HL-60/S4 treated with retinoic acid at 250 ng/mL for 4 days and 3 days (cell line): ENCODE results near the gene NGEF.

Source experiments
- in situ Hi-C: fragments of 300-500 bp; cut with MboI; formaldehyde crosslinking; loops from 2 replicates; pipeline ENCODE4 v1.7.0; 2022; ENCODE audit warnings: low sequenced_read_pairs

NGEF gene

DNA sequence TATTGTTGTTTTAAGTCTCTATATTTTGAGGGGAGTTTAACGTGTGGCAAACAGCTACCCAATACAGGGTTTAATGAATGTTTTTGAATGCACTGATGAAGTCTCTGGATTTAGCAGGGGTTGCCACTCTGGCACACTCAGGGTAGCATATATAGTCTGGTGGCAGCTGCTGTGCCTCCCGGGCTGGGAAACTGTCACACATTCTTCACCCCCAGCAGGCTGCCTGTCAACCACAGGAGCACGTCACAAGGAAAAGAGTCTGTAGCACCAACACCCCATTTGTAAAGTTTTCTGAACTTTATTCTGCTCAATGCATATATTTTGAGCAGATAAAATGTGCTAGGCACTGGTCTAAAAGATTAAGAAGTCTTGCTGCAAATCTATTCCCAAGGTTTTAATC lies 39.3 kb downstream of the NGEF start:
- in situ Hi-C loops: no loop called here

DNA sequence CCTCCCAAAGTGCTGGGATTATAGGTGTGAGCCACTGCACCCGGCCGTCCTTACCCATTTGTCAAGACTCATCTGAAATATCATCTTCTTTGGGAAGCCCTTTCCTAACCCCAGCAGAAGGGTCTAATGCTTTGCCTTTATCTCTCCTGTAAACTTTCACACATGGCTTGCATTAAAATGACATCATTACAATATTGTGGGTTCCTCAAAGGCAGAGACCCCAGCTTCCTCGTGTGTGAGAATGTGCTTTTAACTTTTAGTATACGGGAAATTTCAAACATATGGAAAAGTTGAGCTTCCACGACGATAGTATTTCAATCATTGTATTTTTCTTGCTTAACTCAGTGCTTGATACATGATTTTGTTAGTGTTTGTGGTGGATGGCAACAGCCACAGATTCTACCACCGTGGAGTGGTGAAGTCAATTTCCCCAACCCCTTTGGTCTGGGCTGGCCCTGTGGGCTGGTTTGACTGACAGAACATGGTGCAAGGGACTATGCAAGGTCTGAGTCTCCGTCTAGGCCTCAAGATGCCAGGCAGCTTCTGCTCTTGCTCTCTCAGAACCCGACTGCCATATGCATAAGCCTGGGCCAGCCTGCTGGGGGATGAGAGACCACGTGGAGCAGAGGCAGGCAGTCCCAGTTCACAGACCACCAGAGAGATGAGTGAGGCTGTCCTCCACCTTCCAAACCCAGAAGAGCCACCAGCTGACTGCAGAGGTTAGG lies 39.9 kb downstream of the NGEF start:
- in situ Hi-C loops: no loop called here

DNA sequence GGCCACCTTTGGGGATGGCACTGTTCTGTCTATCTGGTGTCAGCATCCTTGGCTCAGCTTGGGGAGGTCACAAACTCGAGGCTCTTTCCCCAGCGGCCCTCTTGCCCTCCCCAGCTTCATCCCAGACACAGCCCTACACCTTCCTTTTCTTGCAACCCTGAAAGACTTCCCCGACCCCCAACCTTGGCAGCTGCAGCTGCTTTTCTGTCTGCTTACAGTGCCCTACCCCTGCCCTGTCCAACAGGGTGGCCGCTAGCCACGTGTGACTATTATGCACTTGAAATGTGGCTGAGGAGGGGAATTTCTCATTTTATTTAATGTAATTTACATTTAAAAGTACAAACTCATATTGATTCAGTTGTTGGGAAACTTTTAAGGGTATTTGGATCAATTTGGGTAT lies 41.3 kb downstream of the NGEF start:
- in situ Hi-C loops: no loop called here

DNA sequence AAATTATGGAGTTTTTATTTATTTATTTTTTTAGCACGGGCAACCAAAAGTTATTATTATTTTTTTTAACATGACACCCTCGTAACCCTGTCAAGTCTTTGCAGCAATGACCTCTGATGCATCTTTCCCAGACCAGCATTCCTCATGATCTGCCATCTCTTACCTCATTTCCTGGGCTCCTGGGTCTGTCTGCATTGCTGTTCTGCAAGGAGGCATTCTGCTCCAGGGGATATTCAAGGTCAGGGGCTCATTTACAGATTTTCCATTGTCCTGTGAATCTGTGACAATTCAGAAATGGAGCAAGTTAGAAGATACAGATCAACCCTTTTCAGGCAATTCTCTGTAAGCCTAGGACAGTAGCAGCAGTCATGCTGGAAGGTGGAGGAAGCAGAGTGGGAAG lies 43.0 kb downstream of the NGEF start:
- in situ Hi-C loops: no loop called here

DNA sequence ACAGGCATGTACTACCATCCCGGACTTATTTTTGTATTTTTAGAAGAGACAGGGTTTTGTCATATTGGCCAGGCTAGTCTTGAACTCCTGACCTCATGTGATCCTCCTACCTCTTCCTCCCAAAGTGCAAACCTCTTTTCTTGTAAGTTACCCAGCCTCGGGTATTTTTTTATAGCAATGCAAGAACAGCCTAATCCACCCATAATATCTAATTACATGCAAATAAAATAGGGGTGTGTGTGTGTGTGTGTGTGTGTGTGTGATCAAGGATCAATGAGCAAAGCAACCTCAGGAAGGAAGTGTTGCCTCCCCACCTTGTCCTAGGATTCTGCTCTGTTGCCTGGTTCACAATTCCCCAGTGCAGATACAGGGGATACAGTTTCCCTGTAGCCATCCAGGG lies 45.6 kb downstream of the NGEF start:
- in situ Hi-C loops: no loop called here

DNA sequence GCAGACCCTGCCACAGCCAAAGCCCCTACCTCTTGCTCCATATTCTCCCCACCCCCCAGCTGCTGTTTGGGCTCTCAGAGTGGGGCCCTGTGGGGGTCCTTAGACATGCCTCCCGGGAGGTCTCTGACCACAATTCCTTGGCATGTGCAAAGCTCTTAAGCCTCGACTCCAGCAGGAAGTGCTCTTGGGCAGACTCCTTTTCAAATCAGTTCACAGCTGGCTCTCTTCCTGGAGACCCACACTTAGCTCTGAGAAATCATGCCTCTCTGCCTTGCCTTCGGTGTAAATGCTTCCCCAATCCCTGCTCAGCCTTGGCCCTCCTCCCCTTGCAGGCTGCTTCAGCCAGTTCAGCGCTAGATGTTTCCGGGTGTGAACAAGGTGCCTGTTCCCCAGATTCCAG lies 46.9 kb downstream of the NGEF start:
- in situ Hi-C loops: no loop called here

DNA sequence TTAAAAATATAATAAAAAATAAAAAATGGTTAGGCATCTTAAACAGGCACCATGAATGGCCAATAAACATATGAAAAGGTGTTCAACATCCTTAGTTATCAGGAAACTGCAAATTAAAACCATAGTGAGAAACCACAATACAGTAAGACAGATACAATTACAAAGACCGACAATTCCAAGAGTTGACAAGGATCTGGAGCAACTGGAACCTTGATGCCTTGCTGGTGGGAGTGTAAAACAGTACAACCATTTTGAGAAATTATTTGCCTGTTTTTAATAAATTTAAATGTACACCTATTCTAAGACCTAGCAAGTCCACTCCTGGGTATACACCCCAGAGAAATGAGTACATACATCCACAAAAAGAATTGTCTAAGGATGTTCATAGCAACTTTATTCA lies 49.1 kb downstream of the NGEF start:
- in situ Hi-C loops: no loop called here

DNA sequence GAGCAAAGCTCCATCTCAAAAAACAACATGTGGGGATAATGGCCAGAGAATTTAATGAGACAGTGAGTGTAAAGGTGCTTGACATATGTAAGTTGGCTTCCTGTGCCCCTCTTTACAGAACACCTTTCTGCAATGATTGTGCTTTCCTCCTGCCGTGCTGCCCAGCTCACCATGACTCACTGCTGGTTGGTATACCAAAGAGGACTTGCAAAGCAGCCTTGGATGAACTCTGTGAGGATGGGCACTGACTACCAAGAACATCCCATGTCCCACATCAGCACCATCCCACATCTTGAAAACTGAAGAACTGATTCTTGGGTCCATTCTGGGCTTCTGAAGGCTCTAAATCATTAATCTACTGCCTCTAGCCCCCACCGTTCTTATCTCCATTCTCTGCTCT lies 52.2 kb downstream of the NGEF start:
- in situ Hi-C loops: no loop called here

DNA sequence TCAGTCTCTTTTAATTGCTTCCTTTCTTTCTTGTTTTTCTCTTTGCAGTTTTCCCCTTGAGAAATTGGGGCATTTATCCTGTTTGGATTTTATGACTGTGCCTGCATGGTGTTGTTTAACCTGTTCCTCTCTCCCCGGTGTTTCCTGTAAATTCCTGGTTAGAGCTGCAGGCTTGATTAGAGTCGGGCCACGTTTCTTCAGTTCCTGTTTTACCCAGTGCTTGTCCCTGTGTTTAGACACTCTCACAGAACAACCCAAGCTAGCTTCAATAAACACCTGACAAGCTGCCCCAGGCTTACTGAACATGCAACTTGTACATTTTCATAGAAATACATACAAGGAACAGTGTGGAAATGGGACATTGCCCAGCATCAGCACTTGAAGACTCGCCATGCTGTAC lies 53.9 kb downstream of the NGEF start:
- in situ Hi-C loops: no loop called here

DNA sequence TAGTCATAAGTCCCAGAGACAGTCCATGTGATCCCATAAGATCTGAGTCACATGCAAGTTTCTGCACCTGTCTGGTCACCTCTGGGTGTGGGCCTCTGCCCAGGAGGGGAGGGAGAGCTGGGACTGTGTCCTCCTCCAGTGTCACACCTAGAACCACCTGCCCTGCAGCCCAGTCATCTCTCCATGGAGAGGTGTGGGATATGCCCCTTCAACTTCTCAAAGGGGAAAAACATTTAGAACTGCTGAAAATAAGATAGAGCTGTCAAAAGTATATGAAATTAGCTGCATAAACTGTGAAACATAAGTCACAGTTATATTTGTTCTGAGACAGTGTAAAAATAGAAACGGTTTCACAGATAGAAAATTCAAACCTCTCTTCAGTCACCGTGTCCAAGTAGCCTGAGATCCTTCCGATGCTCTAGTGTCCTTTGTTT lies 55.4 kb downstream of the NGEF start:
- in situ Hi-C loops: no loop called here

DNA sequence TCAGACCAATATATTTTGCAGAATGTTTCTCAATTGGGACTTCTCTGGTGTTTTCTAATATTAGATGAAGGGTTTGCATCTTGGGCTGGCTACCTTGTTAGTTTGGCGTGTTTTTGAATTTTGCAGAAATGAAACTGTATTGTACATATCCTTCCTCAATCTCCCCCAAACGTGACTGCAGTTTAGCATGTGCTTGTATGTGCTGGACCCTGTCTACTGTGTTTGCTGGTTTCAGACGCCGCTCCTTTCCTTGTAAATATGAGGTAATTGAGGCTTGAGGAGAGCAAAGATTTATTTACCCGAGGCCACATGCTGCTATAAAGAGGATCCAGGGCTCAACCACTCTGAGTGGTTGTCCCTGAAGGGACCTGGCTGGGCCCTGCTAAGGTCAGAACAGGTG lies 57.2 kb downstream of the NGEF start:
- in situ Hi-C loops: no loop called here

DNA sequence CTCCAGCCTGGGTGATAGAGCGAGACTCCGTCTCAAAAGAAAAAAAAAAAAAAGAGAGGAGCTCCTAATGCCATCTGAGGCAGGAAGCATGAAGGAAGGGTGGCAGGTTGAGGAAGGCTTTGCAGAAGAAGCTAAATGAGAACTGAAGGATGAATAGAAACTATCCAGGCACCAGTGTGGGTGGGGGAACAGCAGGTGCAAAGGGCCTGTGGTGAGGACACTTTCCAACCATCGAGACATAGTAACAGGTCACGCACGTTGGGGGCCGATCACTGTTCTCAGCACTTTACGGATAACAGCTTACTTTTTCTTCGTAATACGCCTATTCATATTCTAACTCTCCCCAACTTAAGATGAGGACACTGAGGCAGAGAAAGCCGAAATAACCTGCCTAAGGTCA lies 58.4 kb downstream of the NGEF start:
- in situ Hi-C loops: no loop called here

DNA sequence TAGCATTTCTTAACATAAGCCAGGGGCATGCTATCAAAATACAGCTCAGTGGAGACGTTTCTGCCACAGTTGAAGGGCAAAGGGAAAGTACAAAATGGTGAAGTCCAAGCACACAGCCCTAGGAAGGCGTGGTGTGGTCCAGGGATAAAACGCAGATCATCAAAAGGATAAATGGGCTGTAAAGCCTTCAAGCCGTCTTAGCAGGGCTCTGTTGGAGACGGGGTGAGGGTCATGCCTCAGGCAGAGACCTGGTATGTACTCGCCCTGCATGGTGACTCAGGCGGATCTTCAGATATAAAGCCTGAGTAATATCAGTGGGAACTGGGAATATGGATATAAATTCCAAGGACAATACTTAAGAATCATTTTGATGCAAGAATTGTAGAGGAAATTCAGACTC lies 61.2 kb downstream of the NGEF start:
- in situ Hi-C loops: no loop called here

DNA sequence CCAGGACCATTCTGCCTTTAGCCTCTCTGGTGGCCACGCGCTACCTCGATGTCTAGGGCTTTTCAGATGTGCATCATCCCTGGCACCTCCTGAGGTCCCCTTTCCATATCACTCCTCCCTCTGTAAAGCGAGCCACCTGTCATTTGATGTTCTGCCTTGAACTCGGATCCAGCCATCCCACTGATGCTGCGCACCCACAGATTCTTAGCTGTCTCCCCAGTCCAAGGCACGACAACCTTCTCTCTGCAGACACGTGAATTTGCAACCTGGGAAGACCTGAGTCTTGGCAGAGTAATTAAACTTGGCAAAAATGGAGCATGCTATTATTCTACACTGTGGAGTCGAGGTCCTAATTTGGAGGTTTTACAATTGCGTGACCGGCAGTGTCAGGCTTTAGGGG lies 61.9 kb downstream of the NGEF start:
- in situ Hi-C loops: no loop called here

DNA sequence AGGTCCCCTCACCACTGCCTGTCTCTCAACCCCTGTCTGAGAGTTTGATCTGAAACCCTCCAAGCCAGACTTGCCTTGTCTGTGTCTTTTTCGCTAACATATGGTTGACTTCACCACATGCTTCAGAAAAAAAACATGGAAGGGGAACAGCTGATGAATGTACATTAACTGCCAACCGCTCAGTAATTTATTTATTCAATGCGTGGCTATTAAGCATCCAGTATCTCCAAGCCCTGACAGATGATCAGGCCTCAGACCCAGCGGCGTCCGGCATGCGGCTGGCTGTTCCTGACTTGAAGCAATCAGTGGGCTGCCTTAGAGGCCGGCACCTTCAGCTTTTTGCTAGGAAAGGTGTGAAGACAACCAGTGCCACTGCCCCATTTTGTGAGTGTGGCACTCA lies 62.3 kb downstream of the NGEF start:
- in situ Hi-C loops: no loop called here

DNA sequence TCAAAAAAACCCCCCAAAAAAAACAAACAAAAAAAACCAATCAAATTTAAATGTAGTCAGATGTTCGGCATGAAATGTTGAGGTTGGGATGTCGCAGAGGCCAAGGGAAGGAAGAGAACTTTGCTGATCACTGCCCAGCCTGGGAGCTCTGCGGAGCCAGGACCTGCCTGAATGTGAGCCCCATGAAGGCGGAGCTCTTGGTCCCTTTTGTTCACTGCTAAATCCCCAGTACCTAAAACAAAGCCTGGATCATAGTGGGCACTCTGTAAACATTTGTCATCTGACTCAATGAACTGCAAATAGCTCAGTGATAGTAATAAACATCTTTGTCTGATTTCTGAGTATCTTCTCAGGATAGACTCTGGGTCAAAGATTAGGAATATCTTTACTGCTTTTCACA lies 64.0 kb downstream of the NGEF start:
- in situ Hi-C loops: no loop called here

DNA sequence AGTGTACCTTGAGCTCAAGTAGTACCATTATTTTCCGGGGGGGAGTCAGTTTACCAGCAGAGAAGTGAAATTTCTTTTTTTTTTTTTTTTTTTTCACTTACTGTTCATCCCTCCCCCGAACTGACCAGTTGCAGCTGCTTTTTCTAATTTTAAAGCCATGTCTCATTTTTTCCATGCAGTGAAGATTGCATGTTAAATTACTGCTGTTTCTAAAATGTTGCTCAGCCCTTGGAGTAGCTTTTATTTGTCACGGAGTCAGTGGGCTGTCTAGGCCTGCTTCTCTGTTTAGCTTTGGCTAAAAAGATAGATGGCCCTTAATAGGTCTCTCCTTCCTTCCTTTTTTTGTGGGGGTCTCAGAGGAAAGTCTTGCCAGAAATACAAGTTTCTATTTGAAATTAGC lies 70.2 kb downstream of the NGEF start:
- in situ Hi-C loops: no loop called here

DNA sequence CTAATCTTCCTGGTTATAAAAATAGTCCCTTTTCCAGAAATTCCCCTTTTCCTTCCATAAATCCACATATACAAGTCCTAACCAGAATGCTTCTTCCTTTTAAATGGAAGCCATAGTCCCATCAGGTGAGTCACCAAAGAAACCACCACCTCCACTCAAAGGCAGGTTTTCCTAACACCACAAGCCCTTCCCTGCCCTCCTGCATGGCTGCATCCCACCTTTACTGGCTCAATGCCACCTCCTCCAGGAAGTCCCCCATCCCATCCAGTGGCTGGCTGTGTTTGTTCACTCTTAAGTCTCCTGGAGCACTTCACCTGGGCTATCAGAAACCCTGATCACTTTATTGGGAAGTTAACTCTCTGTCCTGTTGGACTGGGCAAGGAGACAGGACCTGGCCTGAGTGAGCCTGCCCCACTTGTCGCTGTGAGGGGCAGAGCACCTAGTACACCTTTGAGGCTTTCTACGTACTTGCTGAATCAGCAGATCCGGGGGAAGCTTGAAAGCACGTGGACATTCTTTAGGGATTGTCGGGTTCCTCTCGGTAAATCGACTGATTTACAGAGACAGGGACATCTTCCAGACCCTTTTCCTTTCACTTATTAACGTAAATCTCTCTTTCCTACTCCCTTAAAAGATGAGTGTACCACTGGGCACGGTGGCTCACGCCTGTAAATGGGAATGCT lies 71.0 kb downstream of the NGEF start:
- in situ Hi-C loops: no loop called here

DNA sequence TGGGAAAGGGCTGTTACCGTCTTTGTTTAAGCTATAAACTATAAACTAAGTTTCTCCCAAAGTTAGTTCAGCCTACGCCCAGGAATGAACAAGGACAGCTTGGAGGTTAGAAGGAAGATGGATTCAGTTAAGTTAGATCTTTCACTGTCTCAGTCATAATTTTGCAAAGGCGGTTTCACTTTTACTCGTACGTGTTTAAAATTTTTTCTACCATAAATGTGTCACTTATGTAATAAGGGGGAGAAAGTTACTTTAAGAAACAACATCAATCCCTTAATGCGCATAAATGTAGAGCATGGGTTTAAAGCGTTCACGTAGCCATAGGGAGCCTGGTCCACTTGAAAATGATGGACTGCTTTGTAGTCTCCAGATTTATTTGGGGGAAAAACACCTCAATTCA lies 71.7 kb downstream of the NGEF start:
- in situ Hi-C loops: no loop called here

DNA sequence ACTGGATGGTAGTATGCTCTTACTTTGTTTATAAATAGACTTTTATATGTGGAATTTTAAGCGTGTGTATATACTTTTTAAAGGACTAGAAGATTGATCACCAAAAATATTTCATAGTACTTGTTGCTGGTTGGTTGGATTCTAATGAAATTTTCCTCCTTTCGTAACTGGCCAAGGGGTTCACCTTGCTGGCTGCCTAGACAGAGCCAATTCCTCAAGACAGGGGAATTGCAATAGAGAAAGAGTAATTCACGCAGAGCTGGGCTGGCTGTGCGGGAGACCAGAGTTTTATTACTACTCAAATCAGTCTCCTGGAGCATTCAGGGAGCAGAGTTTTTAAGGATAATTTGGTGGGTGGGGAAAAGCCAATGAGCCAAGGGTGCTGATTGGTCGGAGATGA lies 72.3 kb downstream of the NGEF start:
- in situ Hi-C loops: no loop called here

DNA sequence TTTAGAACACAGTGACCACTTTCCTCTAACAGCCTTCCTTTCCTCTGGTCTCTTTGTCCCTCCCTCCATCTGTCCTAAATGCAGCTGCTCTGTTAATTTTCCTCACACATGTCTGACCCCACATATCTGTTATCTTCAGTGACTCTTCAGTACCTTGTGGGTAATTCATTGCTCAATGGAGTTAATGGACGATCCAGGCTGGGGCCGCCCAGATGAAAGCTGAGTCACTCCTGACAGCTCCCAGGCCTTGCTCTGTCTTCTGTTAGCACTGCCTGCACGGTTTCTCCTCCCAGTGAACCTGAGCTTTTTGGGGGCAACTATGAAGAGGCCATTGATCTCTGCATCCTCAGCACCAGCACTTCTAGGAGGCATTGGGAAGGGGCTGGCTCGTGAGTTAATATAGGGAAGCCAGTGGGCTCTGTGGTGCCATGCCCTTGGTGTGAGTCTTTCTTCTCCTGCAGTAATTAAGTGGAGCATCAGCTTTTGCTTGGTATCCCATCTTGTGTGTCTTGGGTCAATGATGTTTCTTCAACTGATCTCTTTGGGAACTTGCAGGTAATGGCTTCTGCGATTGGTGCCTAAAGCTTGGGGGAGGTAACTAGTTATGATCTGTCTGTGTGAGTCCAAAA lies 75.7 kb downstream of the NGEF start:
- in situ Hi-C loops: no loop called here

DNA sequence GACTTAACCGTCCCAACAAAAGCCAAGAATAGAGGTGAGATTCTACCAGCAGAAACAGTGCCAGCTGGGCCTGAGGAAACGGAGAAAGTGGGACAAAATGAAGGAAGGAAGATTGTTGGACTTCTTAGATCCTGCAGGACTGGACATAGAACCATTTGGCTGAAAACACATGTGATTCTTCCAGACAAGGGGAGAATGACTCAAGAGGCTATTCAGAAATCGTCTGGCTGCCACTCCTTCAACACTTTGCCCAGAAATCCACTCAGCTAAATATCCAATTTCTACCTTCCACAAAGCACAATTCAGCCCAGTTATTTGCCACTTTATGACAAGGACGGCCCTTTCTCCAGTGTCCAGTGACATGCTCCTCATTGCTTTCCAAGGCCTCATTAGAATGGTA lies 81.4 kb downstream of the NGEF start:
- in situ Hi-C loops: no loop called here

DNA sequence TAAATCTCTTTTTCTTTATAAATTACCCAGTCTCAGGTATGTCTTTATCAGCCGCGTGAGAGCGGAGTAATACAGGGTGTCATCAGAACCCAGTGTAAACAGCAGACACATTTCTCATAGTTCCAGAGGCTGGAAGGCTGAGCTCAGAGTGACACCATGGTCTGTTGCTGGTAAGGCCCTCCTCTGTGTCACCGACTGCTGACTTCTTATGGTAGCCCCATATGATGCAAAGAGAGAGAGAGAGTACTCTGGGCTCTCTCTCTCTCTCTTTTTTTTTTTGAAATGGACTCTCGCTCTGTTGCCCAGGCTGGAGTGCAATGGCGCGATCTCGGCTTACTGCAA lies 83.0 kb downstream of the NGEF start:
- in situ Hi-C loops: no loop called here
